Astrocyte of the spinal cord (primary cell): ENCODE data around the gene HNRNPLL.
A peak's percentile ranks its signal among the peaks of the same experiment; 100 is the strongest.
"Not testable (repeated sequence)": the region's sequence is repeated elsewhere in the genome, so short reads cannot be mapped to it uniquely, and the experiment has no call there.

ENCODE experiments used
- DNase-seq: peaks from one replicate; pipeline ENCODE4 v3.0.0; 2011; ENCODE audit warnings: low read depth, low spot score
- H3K4me3 ChIP-seq: 2 replicates; pipeline ENCODE4 v1.5.1; 2011; ENCODE audit warnings: low read depth, mild to moderate bottlenecking, low read length, moderate library complexity
- in situ Hi-C: cut with HindIII; loops from 2 replicates; pipeline ENCODE4 v1.10.0; 2017; ENCODE audit warnings: low sequenced_read_pairs
- TF ChIP-seq, protein P1 (sequence below): IDR thresholded peaks from 2 replicates; pipeline ENCODE4 v1.5.1; 2012; ENCODE audit warnings: low read depth, mild to moderate bottlenecking, low read length, inconsistent platforms

The HNRNPLL gene

DNA sequence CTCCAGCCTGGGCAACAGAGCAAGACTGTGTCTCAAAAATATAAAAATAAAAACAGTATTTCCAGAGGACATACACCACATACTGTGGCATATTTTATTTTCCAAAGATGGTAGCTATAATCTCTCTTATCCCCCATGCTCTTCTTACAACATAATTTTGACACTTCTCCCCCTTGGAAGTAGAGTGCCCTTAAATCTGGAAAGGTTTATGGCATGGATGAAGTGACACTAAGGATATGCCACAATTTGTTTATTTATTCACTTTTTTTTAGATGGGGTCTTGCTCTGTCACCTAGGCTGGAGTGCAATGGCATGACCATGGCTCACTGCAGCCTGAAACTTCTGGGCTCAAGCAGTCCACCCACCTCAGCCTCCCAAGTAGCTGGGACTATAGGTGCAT, 56.7 kb downstream of the HNRNPLL start:
- in situ Hi-C loops, result no loop called here
- TF ChIP-seq, protein P1, sequence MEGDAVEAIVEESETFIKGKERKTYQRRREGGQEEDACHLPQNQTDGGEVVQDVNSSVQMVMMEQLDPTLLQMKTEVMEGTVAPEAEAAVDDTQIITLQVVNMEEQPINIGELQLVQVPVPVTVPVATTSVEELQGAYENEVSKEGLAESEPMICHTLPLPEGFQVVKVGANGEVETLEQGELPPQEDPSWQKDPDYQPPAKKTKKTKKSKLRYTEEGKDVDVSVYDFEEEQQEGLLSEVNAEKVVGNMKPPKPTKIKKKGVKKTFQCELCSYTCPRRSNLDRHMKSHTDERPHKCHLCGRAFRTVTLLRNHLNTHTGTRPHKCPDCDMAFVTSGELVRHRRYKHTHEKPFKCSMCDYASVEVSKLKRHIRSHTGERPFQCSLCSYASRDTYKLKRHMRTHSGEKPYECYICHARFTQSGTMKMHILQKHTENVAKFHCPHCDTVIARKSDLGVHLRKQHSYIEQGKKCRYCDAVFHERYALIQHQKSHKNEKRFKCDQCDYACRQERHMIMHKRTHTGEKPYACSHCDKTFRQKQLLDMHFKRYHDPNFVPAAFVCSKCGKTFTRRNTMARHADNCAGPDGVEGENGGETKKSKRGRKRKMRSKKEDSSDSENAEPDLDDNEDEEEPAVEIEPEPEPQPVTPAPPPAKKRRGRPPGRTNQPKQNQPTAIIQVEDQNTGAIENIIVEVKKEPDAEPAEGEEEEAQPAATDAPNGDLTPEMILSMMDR, result no peak
- H3K4me3 ChIP-seq, result no peak overlapping the region
- no peak for DNase-seq

DNA sequence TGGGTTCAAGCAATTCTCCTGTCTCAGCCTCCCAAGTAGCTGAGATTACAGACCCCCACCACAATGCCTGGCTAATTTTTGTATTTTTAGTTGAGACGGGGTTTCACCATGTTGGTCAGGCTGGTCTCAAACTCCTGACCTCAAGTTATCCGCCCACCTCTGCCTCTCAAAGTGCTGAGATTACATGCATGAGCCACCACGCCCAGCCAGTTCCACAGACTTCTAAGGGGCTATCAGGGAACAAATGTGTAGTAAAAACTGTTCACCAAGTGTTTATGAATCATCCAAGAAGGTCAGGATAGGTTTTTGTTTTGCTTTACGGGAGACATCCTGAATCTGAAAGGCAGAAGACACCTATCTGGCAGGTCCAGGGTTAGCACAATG, 60.5 kb downstream of the HNRNPLL start:
- in situ Hi-C loops, DNase-seq: not testable (repeated sequence)

DNA sequence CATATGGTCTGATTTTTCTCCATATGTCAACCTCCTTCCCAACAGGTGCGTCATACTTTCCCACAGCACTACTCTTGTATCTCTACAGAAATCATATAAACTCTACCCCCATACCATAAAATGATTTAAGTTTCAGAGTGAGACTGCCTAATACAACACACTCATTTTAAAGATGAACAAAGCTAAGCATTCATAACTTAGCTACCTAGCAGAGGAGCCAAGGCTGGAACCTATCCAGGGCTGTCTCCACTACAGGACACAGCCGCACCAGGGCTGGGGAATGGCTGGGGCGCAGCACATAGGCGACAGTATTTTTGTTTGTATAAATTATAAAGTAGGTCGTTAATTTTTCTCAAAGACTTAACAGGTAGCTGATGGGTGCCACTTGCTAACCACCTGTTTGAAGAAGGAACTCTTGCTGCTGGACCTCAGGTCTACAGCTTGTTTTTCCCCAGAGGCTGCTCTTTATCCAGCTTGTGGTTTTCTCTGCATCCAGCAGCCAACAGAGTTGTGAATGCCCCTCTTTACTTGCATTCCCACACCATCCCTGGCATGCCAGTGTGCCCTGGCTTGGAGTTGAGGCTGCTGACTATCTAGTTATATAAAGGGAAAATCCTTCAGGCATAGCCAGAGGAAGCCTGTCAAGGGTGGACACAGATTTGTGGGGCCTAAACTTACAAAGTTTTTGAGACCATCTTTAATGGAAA, 62.0 kb downstream of the HNRNPLL start:
- no peak overlapping the region for H3K4me3 ChIP-seq
- in situ Hi-C loops, result no loop called here
- no peak for DNase-seq
- TF ChIP-seq, protein P1, result no peak

More for the DNA sequence above, 60.5 kb downstream of the HNRNPLL start:
- H3K4me3 ChIP-seq, result not testable (repeated sequence)

DNA sequence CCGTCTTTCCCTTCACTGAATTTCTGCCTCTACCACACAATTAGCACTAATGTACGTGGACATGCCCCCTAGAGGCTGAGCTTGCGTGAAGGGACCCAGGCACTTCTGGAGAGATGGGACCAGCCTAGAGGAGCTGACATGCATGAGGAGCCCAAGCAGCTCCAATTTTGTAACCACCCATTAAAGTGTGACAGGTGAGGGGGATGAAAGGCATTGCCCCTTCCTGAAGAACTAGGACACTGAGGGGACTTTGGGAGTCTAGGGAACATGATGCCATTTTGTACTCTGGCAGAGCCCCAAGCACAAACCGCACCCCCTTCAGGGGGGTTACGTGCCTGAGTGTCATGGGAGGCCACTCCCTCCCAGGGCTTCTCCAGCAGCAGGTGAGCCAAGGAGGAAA, 63.6 kb downstream of the HNRNPLL start:
- DNase-seq, result no peak
- in situ Hi-C loops, result no loop called here
- TF ChIP-seq, protein P1, result no peak

DNA sequence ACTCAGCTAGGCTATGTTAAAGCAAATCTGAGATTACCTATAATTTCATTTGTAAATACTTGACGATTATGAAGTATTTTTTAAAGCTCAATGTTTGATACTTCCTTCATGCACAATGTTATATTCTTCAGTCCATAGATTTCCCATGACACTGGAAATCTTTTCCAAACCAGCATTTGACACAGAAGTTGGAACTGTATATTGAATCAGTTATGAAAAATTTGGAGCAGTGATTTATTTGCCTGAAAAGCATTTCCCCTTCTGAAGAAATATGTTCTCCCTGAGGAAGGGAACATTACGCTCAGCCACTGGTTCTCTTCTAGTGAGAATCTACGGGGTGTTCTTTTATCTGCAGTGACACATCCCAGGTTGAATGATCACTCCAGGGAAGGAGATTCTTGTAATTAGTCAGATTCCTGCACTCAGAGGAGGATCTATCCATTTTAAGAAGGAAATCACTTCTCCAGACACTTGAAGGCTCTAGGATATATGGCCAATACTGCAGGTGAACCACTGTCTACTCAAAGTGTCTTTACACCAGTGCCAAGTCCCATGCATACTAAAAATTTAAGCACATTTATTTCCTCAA, 64.7 kb downstream of the HNRNPLL start:
- in situ Hi-C loops, result no loop called here
- TF ChIP-seq, protein P1, result no peak
- DNase-seq, result no peak
- H3K4me3 ChIP-seq, result no peak overlapping the region

More for the DNA sequence above, 63.6 kb downstream of the HNRNPLL start:
- no peak overlapping the region for H3K4me3 ChIP-seq

DNA sequence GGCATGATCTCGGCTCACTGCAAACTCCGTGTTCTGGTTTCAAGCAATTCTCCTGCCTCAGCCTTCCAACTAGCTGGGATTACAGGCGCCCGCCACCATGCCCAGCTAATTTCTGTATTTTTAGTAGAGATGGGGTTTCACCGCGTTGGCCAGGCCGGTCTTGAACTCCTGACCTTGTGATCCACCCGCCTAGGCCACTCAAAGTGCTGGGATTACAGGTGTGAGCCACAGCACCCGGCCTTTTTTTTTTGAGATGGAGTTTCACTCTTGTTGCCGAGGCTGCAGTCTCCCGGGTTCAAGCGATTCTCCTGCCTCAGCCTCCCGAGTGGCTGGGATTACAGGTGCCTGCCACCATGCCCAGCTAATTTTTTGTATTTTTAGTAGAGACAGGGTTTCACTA, 65.4 kb downstream of the HNRNPLL start:
- in situ Hi-C loops, DNase-seq, H3K4me3 ChIP-seq: not testable (repeated sequence)

DNA sequence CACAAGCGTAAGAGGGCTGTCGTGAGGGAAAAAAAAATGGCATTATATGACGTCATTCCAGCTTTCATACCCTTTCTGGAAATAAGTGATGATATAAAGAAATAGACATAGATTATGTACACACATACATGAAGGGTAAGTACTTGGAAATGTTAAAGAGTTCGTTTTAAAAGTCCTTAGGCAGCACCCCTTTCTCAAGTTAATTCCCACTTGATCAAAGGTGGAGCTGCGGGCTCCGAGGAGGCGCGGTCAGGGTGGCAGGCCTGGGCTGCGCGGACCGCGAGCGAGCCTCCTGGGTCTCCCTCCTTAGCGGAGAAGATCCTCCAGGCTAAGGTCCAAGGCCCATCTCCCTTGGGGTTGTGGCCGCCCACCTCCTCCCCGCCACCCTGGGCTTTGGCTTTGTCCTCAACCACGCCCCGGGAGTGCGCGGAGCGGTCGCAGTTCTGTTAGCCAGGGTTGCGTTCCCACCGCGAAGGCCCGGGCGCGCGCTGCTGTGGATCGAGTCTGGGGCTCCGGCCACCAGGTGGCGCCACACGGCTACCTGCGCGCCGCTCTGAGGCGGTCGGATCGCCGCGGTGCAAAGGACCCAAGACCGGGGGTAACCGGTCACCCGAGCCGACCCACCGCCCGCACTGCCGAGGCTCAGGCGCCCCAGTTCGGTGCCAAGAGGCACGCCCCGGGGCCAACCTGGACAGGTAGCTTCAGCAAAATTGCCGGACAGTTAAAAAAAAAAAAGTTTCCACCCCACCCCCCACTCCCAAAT, 66.8 kb downstream of the HNRNPLL start:
- DNase-seq, result peak; percentile 55
- TF ChIP-seq, protein P1, result peak; percentile 77
- in situ Hi-C loops, result no loop called here
- H3K4me3 ChIP-seq, result peak overlapping the region; percentile 51
